ENCODE measurements around the gene NHLH2.

The NHLH2 gene

DNA sequence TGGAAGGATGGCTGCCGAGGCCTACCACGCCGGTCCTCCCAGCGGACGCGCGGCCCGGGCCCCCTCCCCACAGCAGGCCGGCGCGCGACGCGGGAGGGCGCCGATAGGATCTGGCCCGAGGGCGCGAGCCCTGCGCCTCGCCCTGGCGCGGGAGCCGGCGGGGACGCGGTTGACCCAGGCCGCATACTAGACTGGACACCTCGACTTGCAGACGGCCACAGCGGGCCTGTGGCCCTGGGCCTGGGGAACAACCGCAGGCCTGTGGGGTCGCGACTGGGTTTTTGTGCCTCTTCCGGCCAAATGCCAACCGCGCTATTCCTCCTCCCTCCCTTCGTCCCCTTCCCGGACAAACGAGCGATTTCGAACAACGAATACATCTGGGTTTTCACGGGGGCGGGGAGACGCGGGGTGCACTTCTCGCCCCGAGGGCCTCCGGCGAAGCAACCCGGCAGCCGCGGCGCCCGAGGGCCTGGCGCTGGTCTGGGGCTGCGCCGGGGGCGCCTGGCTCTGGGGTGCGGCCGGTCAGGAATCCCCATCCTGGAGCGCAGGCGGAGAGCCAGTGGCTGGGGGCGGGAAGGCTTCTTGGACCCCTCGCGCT, 2.4 kb downstream of the NHLH2 start:
- DNase-seq (ENCODE audit: low read depth in 2 of 2) = no peak

- no peak for DNase-seq (ENCODE audit: low read depth in 2 of 2)
Observed at GRCh38 chr1:115837740-115838421, 3.0 kb downstream of the NHLH2 start.

- no peak for DNase-seq (ENCODE audit: low read depth in 2 of 2)
Observed at GRCh38 chr1:115837341-115837739, 3.6 kb downstream of the NHLH2 start.

DNA sequence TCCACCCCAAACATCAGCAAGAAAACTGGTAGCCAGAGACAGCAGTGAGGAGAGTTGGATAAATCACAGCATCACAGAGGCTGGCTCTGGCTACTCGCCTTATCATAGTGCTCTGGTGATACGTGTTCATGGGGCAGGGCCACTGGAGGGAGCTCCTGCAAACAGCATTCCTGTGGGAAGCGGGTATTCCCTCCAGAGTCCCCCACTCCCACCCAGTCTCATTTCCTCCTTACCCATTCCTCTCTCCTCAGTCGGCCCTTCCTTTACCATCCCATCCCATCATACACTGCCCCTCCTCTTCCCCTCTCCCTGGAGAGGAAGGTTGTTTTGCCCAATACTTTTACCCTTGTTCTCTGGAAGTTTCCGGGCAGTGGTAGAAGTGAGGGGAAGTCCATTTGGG, 7.1 kb downstream of the NHLH2 start:
- no peak for DNase-seq (ENCODE audit: low read depth in 2 of 2)

DNA sequence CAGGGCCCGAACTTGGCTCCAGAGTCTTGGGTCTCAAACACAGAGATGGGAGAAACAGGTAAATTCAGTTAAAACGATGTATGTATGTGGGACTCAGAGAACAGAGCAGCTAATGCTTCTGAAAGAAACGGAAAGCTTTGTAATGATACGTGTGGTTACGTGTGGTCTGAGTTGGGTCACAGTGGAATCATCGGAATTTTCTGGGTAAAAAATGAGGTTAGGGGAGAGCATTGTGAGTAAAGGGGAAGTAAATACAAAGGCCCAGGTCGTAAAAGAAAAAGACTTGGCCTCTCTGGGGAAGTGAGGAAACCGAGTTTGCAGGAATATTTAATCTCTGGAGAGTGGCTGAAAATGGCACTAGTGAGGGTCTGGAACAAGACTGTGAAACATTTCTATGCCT, 8.3 kb downstream of the NHLH2 start:
- DNase-seq (ENCODE audit: low read depth in 2 of 2) = no peak

DNA sequence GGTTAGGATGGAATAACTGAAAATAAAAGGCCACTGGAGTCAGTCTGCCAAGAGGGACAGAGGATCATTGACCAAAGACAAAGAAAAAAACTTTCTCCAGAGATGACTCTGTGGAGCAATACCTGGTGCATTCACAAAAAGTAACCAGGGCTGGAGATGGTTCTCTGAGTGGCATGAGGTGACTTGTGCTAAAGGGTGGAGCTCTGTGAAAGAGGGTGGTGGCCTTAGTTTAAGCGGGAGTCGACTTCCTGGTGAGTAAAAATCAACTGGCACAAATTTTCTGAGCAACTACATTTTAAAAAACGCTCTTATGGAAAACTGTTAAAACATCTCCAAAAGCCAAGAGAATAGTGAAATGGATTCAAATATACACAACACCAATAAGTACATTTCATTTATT, 10.0 kb downstream of the NHLH2 start:
- no peak for DNase-seq (ENCODE audit: low read depth in 2 of 2)

DNA sequence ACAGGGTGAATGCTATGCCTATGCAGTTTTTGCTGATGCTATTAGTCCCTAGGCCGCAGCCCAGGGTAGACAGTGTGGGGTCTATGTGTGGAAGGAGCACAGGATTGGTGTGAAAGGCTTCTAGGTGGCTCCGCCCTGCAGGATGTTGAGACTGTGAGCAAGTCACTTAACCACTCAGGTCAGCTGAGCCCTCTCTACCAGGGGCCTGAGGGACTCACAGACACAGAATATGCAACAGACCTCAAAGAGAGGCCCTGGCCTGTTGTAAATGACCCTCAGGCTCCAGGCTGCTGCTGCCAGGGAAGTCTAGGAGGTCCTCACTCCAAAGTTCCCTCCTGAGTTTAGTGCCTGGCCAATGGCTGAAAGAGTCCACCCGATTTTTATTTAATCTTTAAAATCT, 11.0 kb downstream of the NHLH2 start:
- DNase-seq (ENCODE audit: low read depth in 2 of 2) = no peak

DNA sequence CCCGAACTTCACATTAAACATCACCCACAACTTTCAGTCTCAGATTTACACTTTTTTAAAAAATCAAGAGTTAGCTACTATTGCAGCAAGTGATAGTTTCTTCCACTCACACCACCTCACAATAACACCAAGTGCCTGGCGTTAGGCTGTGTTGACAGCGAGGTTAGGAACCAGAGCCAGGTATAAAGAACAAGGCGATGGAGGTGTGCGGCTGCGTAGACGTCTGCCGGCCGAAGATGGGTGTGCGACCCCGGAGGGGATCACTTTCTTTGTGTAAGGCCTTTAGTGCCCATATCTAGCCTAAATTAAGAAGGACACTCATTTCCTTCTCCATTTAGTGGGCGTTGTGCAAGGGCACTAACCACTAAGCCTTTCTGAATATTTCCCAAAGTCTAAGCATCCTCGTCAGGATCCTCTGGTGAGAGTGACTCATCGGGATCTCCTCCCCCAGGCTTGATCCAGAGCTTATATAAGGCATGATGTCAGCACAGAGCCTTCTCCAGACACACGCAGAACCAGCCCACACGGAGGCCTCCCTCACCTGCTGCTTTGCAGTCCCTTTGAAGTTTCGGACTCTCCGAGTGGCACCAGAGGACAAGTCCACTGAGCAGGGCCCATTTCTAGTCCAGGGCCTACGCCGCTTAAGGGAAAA, 11.8 kb downstream of the NHLH2 start:
- DNase-seq (ENCODE audit: low read depth in 2 of 2) = no peak

DNA sequence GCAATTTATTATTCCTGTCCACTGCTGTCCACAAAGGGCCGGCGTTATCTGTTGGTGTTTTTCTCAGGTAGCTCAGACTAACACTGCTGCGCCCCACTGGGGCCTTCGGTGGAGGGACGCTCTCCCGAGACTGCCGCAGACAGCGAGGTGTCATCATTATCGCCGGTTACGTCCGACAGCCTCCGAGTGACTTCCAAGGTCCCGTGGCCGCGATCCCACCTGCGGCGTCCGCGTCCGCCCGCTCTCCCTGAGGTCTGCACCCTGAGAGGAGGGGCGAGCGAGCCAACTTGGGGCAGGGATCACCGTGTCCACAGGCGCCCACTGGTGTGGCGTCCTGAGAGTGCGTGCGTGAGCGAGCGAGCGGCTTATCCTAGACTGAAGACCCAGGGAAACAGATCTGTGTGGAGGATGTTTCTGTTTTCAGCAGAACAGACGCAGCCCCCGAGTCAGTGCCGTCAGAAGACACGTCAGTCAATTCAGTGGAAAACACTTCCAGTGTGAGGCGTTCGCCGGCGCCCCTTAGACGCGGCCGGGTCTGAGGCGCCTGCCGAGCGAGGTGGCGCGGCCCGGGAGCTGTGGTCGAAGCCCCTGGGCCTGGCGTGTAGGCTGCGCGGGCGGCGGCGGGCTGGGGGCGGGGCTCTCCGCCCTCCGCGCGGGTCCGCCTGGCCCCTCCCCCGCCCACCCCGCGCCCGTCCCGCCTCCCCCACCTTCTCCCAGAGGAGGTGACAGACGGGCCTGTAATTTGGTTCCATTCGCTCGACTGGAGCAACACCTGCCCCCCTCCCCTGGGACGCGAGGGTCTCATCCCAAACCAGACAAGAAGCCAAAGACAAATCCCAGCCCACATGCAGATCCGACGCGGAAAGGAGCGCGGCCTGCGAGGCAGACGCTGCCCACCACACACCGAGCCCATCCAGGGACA, 12.6 kb downstream of the NHLH2 start:
- no peak for DNase-seq (ENCODE audit: low read depth in 2 of 2)

DNA sequence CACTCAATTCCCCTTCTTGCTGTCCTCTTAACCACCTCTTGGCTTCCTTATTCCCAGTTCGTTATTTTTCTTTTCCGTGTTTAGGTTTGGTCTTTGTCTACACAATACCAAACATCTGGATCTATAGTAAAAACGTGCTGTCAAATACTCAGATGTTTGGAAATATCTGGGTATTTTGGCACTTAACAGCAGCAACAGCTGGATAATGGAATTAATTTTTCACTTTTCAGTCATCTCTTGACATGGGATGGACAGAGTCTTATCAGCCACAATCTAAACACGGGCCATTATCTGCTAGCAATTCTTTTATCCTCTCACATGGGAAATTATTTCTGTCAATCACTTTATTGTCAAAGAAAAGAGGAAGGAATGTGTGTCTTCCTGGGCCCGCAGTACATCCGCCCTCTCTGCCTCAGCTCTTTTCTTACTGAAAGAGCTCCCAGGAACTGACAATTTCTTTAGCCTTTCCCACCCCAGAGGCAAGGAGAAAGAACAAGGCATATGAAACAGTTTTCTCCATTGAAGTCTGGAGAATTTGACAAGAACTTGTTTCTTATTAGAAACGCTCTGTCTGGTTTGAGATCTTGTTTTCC, 13.4 kb downstream of the NHLH2 start:
- no peak for DNase-seq (ENCODE audit: low read depth in 2 of 2)

- no peak for DNase-seq (ENCODE audit: low read depth in 2 of 2)
Observed at GRCh38 chr1:115826628-115827027, 14.3 kb downstream of the NHLH2 start.

DNA sequence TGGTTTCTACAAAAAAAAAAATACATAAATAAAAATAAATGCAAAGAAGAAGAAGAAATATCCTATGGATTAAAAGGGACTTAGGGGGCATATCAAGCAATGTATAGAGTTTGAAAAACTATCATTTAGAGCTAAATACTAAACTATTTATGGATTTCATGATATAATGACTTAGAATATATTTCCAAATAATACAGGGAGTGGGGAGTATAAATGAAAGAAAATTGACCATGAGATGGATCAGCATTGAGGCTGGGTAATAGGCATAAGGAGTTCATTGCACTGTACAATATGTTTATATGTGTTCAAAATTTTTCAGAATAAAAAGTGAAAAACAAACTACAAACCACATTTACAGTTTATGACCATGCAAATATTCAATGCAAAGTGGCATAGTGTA, 18.8 kb downstream of the NHLH2 start:
- DNase-seq (ENCODE audit: low read depth in 2 of 2) = no peak

DNA sequence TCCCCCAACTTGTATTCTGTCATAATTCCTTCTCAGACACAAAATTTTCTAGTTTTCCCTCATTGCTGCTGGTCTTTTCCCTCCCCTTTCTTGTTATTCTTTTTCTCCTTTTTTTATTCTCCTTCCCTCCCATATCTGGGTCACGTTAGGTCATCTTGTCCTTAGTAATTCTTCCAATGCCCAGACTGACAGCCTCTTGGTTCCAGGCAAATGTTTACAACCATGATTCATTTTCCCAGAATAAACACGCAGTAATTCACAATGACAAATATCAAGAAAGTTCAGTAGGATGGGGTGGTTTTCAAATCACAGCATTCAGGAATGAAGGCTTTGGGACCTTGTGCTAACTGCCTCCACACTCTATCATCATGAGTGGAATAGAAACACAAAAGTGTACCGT, 25.2 kb downstream of the NHLH2 start:
- DNase-seq (ENCODE audit: low read depth in 2 of 2) = no peak

GRCh38 chr1:115814685-115815398, 26.1 kb downstream of the NHLH2 start:
- DNase-seq (ENCODE audit: low read depth in 2 of 2) = no peak

- no peak for DNase-seq (ENCODE audit: low read depth in 2 of 2)
Observed at GRCh38 chr1:115813727-115814126, 27.2 kb downstream of the NHLH2 start.

DNA sequence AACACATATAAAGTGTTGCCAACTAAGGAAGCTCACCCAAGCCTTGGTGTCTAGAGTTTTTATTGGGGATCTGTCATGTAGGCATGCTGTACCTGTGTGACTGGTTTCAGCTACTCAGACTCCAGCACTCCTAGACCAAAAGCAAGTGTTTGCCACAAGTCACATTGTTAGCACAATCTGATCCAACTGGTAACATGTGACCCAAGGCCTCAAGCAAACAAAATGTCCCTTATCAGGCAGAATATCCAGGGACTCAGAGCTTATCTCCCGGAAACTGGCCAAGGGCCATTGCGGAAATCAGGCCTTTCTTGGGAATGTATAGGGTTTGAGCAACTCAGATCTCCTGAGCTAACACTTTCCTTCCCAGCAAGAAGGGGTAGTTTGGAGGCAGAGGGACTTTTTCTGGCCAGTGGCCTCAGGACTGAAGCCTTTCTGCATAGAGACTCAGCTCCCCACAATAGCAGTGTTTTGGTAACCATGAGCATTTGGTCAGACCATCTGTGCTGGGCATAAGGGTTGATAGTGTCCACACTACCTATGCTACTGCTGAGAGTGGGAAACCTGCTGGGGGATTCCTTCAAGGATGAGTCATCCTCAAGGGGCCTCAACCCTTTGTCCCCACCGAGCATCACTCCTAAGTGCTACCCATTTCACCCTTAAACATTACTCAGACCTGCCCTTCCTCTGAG, 29.6 kb downstream of the NHLH2 start:
- no peak for DNase-seq (ENCODE audit: low read depth in 2 of 2)

- DNase-seq (ENCODE audit: low read depth in 2 of 2) = no peak
Observed at GRCh38 chr1:115810609-115811008, 30.3 kb downstream of the NHLH2 start.

DNA sequence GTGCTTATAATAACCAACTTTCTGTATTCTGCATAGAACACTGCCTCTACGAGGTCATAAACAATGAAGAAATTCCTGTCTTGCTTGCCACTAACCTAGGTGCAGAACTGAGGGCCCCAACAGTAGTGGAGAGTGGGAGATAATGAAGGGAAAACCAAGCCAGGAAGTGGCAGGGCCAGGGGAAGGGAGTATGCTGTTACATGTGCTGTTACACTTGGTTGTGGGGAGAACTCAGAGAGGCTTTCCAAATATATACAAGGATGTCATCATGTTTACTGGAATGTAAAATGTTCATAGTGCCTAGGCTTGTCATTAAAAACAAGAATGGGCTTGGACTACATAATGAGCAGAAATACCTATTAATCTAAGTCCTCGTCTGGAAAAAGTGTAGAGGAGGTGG, 31.1 kb downstream of the NHLH2 start:
- DNase-seq (ENCODE audit: low read depth in 2 of 2) = no peak

DNA sequence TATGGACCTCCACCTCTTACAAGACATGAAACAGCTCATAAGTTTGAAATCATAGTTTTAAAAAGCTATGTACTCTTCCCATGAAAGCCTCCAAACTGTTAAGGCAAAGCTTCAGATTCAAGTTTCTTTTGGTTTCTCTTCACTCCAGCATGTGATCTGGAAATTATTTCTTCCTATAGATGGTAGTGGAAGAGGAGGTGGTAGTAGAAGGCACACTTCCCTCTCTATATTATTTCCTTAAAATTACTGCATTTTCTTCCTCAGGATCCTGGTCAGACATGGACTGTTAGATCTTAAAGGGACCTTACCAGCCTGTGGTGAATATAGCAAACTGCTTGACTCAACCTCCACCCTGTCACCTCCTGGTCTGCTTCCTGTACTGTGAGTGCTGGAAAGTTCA, 31.9 kb downstream of the NHLH2 start:
- no peak for DNase-seq (ENCODE audit: low read depth in 2 of 2)

GRCh38 chr1:115807723-115808122, 33.2 kb downstream of the NHLH2 start:
- DNase-seq (ENCODE audit: low read depth in 2 of 2) = peak in 1 of 2 donors; percentile 10

DNA sequence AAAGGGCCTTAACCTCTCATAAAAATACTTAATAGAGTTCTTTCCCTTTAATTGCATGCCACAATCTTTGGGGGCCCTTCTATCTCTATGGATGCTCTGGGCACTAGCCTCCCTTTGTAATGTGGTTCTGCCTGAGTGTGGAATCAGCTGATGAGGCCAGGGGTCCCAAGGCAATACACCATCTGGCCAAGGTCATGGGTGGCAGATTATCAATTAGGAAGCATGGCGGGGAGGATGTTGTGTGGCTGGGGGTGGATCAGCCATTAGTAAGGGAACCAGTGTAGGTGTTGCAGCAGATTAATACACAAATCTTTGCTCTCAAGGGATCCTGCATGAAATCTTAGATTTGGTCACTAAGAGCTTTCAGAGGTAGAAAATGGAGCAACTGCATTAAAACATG, 35.3 kb downstream of the NHLH2 start:
- no peak for DNase-seq (ENCODE audit: low read depth in 2 of 2)

Measured in stimulated activated CD4-positive, alpha-beta T cell treated with anti-CD3 and anti-CD28 coated beads, Interleukin-1b, Interleukin-23, amount 100 ng/mL, for 1 hour (primary cell).